ENCODE data around the gene RNF213. TPM values are rescaled to one million over a fixed set of nuclear protein-coding genes. Genes with fewer than 3 reads are reported as not detected.

Gene RNF213
- total and polyA plus RNA-seq, 2 of the 8 experiments (the other 6 are each of a cell fraction or from before 2014, with no cell fraction given), result 33.8 to 62.8 TPM

- H2BK20ac ChIP-seq (ENCODE audit: low read length), result no peak overlapping the region
- ChIA-PET POLR2A (ENCODE audit: partially characterized antibody) (interaction anchor here (0.6 to 1.6 kb wide), 4 partner anchors 15 to 116 kb away, joined by 3 to 4 read pairs (median 3); no protein-coding TSS in a partner anchor), CTCF (ENCODE audit: partially characterized antibody) (interaction anchor here (0.7 kb wide), 2 partner anchors 17 to 46 kb away, joined by 3 read pairs; no protein-coding TSS in a partner anchor)
- DNase-seq (ENCODE audit: low read depth in 1 of 2, low spot score in 2 of 2) (no peak), FAIRE-seq (no peak)
- WGBS, 2 experiments (ENCODE audit: extremely low coverage in 1 of 2, insufficient coverage in 1 of 2, insufficient read length in 1 of 2, insufficient replicate concordance in 2 of 2, low coverage in 1 of 2, low lambda C conversion rate in 2 of 2, missing lambda C conversion rate in 1 of 2), result 93% methylated on average over 26 of the region's 26 CpGs; no CpG with 5 or more reads in 1 of the 2 experiments
- no peak overlapping the region for H2BK5ac ChIP-seq (ENCODE audit: low read depth, low read length)
- no peak overlapping the region for H3K18ac ChIP-seq (ENCODE audit: extremely low read depth, low read length)
- H3K4me2 ChIP-seq (ENCODE audit: insufficient read depth in 1 of 2, low read depth in 2 of 2, low read length in 2 of 2), result no peak overlapping the region
- no peaks in the 10 kb centered on the region for H3K4me1 ChIP-seq (replicated peaks in 1 of 4; ENCODE audit: control insufficient read depth in 3 of 4, insufficient read depth in 4 of 4, low read length in 3 of 4)
- no peak overlapping the region for H3K4ac ChIP-seq (replicated peaks; ENCODE audit: insufficient read length, low read depth, low read length)
- H3K14ac ChIP-seq (ENCODE audit: insufficient read length), result no peak overlapping the region
- H4K5ac ChIP-seq (ENCODE audit: insufficient read length, low read depth, low read length), result no peak overlapping the region
- H3K56ac ChIP-seq (replicated peaks; ENCODE audit: insufficient read length, low read depth, low read length), result no peak overlapping the region
- H3K27me3 ChIP-seq (replicated peaks in 1 of 4; ENCODE audit: control insufficient read depth in 3 of 4, extremely low read depth in 1 of 4, insufficient read depth in 3 of 4, low read length in 3 of 4), result no peaks in the 10 kb centered on the region
- H3K27ac ChIP-seq (ENCODE audit: low read depth, low read length), result no peak overlapping the region
- H3K23ac ChIP-seq (ENCODE audit: insufficient read length), result no peak overlapping the region
- no peak overlapping the region for H2BK12ac ChIP-seq (ENCODE audit: low read depth, low read length)
- H4K91ac ChIP-seq (replicated peaks; ENCODE audit: insufficient read length, low read length), result no peak overlapping the region
- H2AK5ac ChIP-seq (ENCODE audit: low read depth, low read length), result no peak overlapping the region
- H2BK15ac ChIP-seq (ENCODE audit: low read length), result no peak overlapping the region
- H4K8ac ChIP-seq (ENCODE audit: extremely low read depth, insufficient read depth, low read length), result no peak overlapping the region
- no peak overlapping the region for H3K4me3 ChIP-seq (ENCODE audit: extremely low read depth in 1 of 4, insufficient read depth in 2 of 4, low read depth in 3 of 4, low read length in 4 of 4)
- H3K79me1 ChIP-seq (ENCODE audit: low read depth, low read length), result no peaks in the 10 kb centered on the region
- H3K79me2 ChIP-seq (ENCODE audit: control insufficient read depth in 1 of 2, insufficient read depth in 2 of 2, low read length in 2 of 2), result no peaks in the 10 kb centered on the region
- H2BK120ac ChIP-seq (replicated peaks; ENCODE audit: low read depth, low read length), result no peak overlapping the region
- peaks cover 0 to 8% (median 5%) of the 10 kb centered on the region in 4 experiments; a peak in 5 of 8 replicates for H3K36me3 ChIP-seq (ENCODE audit: control insufficient read depth in 2 of 4, insufficient read depth in 4 of 4, low read length in 3 of 4)
- H3K9ac ChIP-seq (replicated peaks in 1 of 4; ENCODE audit: extremely low read depth in 1 of 4, low read depth in 3 of 4, low read length in 3 of 4), result no peak overlapping the region
- no peaks in the 10 kb centered on the region for H3K23me2 ChIP-seq (ENCODE audit: low read depth, low read length)
- no peaks in the 10 kb centered on the region; a peak in 1 of 4 replicates for H3K9me3 ChIP-seq (ENCODE audit: insufficient read depth in 2 of 2, low read depth in 1 of 2, low read length in 1 of 2)
- no peak overlapping the region for H2AFZ ChIP-seq (ENCODE audit: low read length)
- H4K20me1 ChIP-seq (replicated peaks in 1 of 2; ENCODE audit: control insufficient read depth in 1 of 2, insufficient read depth in 2 of 2, low read length in 2 of 2), result peaks cover 0 to 3% of the 10 kb centered on the region in 2 experiments
- TF ChIP-seq TAF1 (IDR thresholded peaks at IDR 0.05; ENCODE audit: low read depth, low read length) (no peak), PHF8 (conservative IDR thresholded peaks at IDR 0.05; ENCODE audit: low read depth, low read length) (no peak), SP2 (IDR thresholded peaks at IDR 0.05; ENCODE audit: low read length) (no peak), SP4 (IDR thresholded peaks at IDR 0.05; ENCODE audit: low read length) (no peak), GABPA (IDR thresholded peaks at IDR 0.05; ENCODE audit: borderline replicate concordance, insufficient read depth, low read length) (no peak)
Observed at GRCh38 chr17:80243526-80244433, 16.9 kb upstream of the RNF213 start.

Measured in H1 (cell line).